Endodermal cell (in vitro differentiated cells): ENCODE measurements around the gene PLD5. TPM values are rescaled to one million over a fixed set of nuclear protein-coding genes. Genes with fewer than 3 reads are reported as not detected.
A peak's percentile ranks its signal among the peaks of the same experiment; 100 is the strongest.

Experiments
- DNase-seq: peaks from one replicate; pipeline ENCODE4 v3.0.0-alpha.2; 2017
- H3K27ac ChIP-seq: 2 replicates; pipeline ENCODE4 v1.5.1; 2013; ENCODE audit warnings: mild to moderate bottlenecking, low read depth, low read length, moderate library complexity
- H3K27me3 ChIP-seq: 2 replicates; pipeline ENCODE4 v1.6.1; 2013; ENCODE audit warnings: mild to moderate bottlenecking, low read length, moderate library complexity; ENCODE audit not compliant: insufficient read depth, control insufficient read depth, poor library complexity, severe bottlenecking
- H3K36me3 ChIP-seq: 2 replicates; pipeline ENCODE4 v1.7.0; 2013; ENCODE audit warnings: mild to moderate bottlenecking, low read length, moderate library complexity; ENCODE audit not compliant: control insufficient read depth, insufficient read depth
- H3K4me1 ChIP-seq: one replicate; pipeline ENCODE4 v1.7.0; 2013; ENCODE audit warnings: low read length; ENCODE audit not compliant: control insufficient read depth, insufficient read depth
- H3K4me3 ChIP-seq: 2 replicates; pipeline ENCODE4 v1.5.1; 2013; ENCODE audit warnings: mild to moderate bottlenecking, low read length, moderate library complexity
- H3K9ac ChIP-seq: 2 replicates; pipeline ENCODE4 v1.6.1; 2013; ENCODE audit warnings: mild to moderate bottlenecking, low read length, moderate library complexity; ENCODE audit not compliant: poor library complexity, severe bottlenecking; ENCODE audit errors: extremely low read depth
- H3K9me3 ChIP-seq: 2 replicates; pipeline ENCODE4 v1.6.1; 2013; ENCODE audit warnings: mild to moderate bottlenecking, low read length, moderate library complexity; ENCODE audit not compliant: control insufficient read depth
- H3K27ac Mint-ChIP-seq: 2 replicates; pipeline ENCODE4 v1.8.0; 2020; ENCODE audit warnings: mixed read lengths
- H3K27me3 Mint-ChIP-seq: 2 replicates; pipeline ENCODE4 v1.8.0; 2021; ENCODE audit warnings: mild to moderate bottlenecking, mixed read lengths; ENCODE audit not compliant: insufficient read depth
- H3K36me3 Mint-ChIP-seq: 2 replicates; pipeline ENCODE4 v1.8.0; 2020; ENCODE audit warnings: low read depth, mixed read lengths
- H3K4me1 Mint-ChIP-seq: 2 replicates; pipeline ENCODE4 v1.8.0; 2020; ENCODE audit warnings: mixed read lengths
- H3K4me3 Mint-ChIP-seq: 2 replicates; pipeline ENCODE4 v1.8.0; 2020; ENCODE audit warnings: mild to moderate bottlenecking, moderate library complexity, mixed read lengths
- H3K9me3 Mint-ChIP-seq: 2 replicates; pipeline ENCODE4 v1.8.0; 2020; ENCODE audit warnings: mild to moderate bottlenecking, mixed read lengths
- CTCF ChIP-seq: fragments of 200-600 bp; sonication (generic); conservative IDR thresholded peaks from 2 replicates; pipeline ENCODE4 v1.5.0; 2021; ENCODE audit warnings: antibody characterized with exemption, mild to moderate bottlenecking
- WGBS, 2 experiments: methylation state at CpG; one replicate each; pipeline versions ENCODE4 v1.1.5 to v1.1.7; 2013; ENCODE audit warnings: missing lambda C conversion rate in 2 of 2, mixed read lengths in 1 of 2; ENCODE audit not compliant: insufficient coverage in 1 of 2, insufficient read length in 1 of 2; 5-methylcytosine and 5-hydroxymethylcytosine counted together
- total RNA-seq, 2 donors: library from RNA; stranded (reverse); fragmentation: NEBNext Ultra II Directional in 1 of 2; extraction: Animal tissue kit (Norgen Biotek cat#: 25700) in 1 of 2; gene quantifications; 2 replicates in 1 of 2; 3 replicates in 1 of 2; pipeline ENCODE4 v1.2.1, GENCODE V29; 2021

PLD5 gene
- total RNA-seq, 2 donors from 2014 or later: 0.66 to 2.7 TPM

- Histone ChIP-seq H3K9ac (no peak overlapping the region), H3K4me3 (no peak overlapping the region), H3K9me3 (no peaks in the 10 kb centered on the region), H3K36me3 (no peaks in the 10 kb centered on the region), H3K27ac (no peak overlapping the region), H3K4me1 (peaks cover 13% of the 10 kb centered on the region), H3K27me3 (no peaks in the 10 kb centered on the region)
- H3K4me1 Mint-ChIP-seq: peaks cover 19% of the 10 kb centered on the region
- no peaks in the 10 kb centered on the region for H3K27me3 Mint-ChIP-seq
- DNase-seq: no peak
- no peaks in the 10 kb centered on the region for H3K36me3 Mint-ChIP-seq
- H3K9me3 Mint-ChIP-seq: no peaks in the 10 kb centered on the region
- 45 to 76% methylated on average over 2 to 3 of the region's 3 CpGs for WGBS, 2 experiments
- no peak overlapping the region for H3K4me3 Mint-ChIP-seq
- H3K27ac Mint-ChIP-seq: peak overlapping the region; percentile 52
- no peak for TF ChIP-seq CTCF
Measured at GRCh38 chr1:242057745-242058115, 466.8 kb downstream of the PLD5 start.

- Histone ChIP-seq H3K27ac (no peak overlapping the region), H3K9ac (no peak overlapping the region), H3K9me3 (no peaks in the 10 kb centered on the region), H3K36me3 (no peaks in the 10 kb centered on the region), H3K27me3 (no peaks in the 10 kb centered on the region), H3K4me1 (peaks cover 13% of the 10 kb centered on the region), H3K4me3 (no peak overlapping the region)
- H3K27me3 Mint-ChIP-seq: no peaks in the 10 kb centered on the region
- H3K4me3 Mint-ChIP-seq: no peak overlapping the region
- no peak for TF ChIP-seq CTCF
- H3K9me3 Mint-ChIP-seq: peaks cover 1% of the 10 kb centered on the region
- no peaks in the 10 kb centered on the region for H3K36me3 Mint-ChIP-seq
- peaks cover 23% of the 10 kb centered on the region for H3K4me1 Mint-ChIP-seq
- H3K27ac Mint-ChIP-seq: peak overlapping the region; percentile 52
- no peak for DNase-seq
- 91 to 99% methylated on average over 16 to 47 of the region's 49 CpGs for WGBS, 2 experiments
Measured at GRCh38 chr1:242056988-242057744, 467.3 kb downstream of the PLD5 start.

- Histone ChIP-seq H3K9ac (no peak overlapping the region), H3K36me3 (no peaks in the 10 kb centered on the region), H3K27ac (no peak overlapping the region), H3K4me3 (no peak overlapping the region), H3K4me1 (peaks cover 13% of the 10 kb centered on the region), H3K27me3 (no peaks in the 10 kb centered on the region), H3K9me3 (no peaks in the 10 kb centered on the region)
- Mint-ChIP-seq H3K27ac (no peak overlapping the region), H3K9me3 (peaks cover 9% of the 10 kb centered on the region), H3K36me3 (no peaks in the 10 kb centered on the region), H3K27me3 (no peaks in the 10 kb centered on the region), H3K4me3 (no peak overlapping the region), H3K4me1 (peaks cover 32% of the 10 kb centered on the region)
- WGBS, 2 experiments: 76 to 100% methylated on average over 3 to 7 of the region's 7 CpGs
- TF ChIP-seq CTCF: no peak
- no peak for DNase-seq
Measured at GRCh38 chr1:242055749-242056320, 468.7 kb downstream of the PLD5 start.
